VCaP (cell line): ENCODE data around the gene FCHSD1.

Experiments used
- H3K27ac ChIP-seq: fragments of 450-650 bp; 2 replicates; pipeline ENCODE4 v1.5.1; 2017
- CTCF ChIP-seq: fragments of 450-650 bp; conservative IDR thresholded peaks from 2 replicates; pipeline ENCODE4 v1.5.1; 2017; ENCODE audit warnings: mild to moderate bottlenecking, moderate library complexity

The FCHSD1 gene

GRCh38 chr5:141649972-141650371 is 1.2 kb downstream of the FCHSD1 start:
- no peak for TF ChIP-seq CTCF
- H3K27ac ChIP-seq = no peak overlapping the region

GRCh38 chr5:141649056-141649688 is 2.0 kb downstream of the FCHSD1 start:
- no peak for TF ChIP-seq CTCF
- no peak overlapping the region for H3K27ac ChIP-seq

- no peak for TF ChIP-seq CTCF
- no peak overlapping the region for H3K27ac ChIP-seq
Observed at GRCh38 chr5:141647851-141648250, 3.4 kb downstream of the FCHSD1 start.

GRCh38 chr5:141647242-141647641 is 4.0 kb downstream of the FCHSD1 start:
- no peak overlapping the region for H3K27ac ChIP-seq
- TF ChIP-seq CTCF = no peak

- H3K27ac ChIP-seq = no peak overlapping the region
- TF ChIP-seq CTCF = no peak
Observed at GRCh38 chr5:141646026-141646425, 5.2 kb downstream of the FCHSD1 start.

GRCh38 chr5:141641634-141642267 is 9.5 kb downstream of the FCHSD1 start:
- peak; percentile 22 for TF ChIP-seq CTCF
- no peak overlapping the region for H3K27ac ChIP-seq

- TF ChIP-seq CTCF = no peak
- no peak overlapping the region for H3K27ac ChIP-seq
Observed at GRCh38 chr5:141640698-141641097, 10.5 kb downstream of the FCHSD1 start.
